Liver (tissue), 9 donors: ENCODE results near the gene THEM4. TPM values are rescaled to one million over a fixed set of nuclear protein-coding genes. Genes with fewer than 3 reads are reported as not detected.
A peak's percentile ranks its signal among the peaks of the same experiment; 100 is the strongest.

Experiments
- DNase-seq: peaks from one replicate; pipeline ENCODE4 v3.0.0-alpha.2; 2017; ENCODE audit warnings: low spot score
- H3K27ac ChIP-seq, 2 donors: one replicate each; pipeline ENCODE4 v1.7.0; 2013; ENCODE audit warnings: inconsistent platforms in 2 of 2, low read length in 2 of 2, control low read depth in 1 of 2, low read depth in 1 of 2, mild to moderate bottlenecking in 1 of 2
- H3K27me3 ChIP-seq, 4 donors: one replicate each; pipeline versions ENCODE4 v1.6.1 to v1.7.0; 2013; ENCODE audit warnings: low read length in 3 of 4, inconsistent platforms in 1 of 4, mild to moderate bottlenecking in 1 of 4, moderate library complexity in 1 of 4; ENCODE audit not compliant: control insufficient read depth in 4 of 4, insufficient read depth in 4 of 4
- H3K36me3 ChIP-seq, 4 donors: one replicate each; pipeline versions ENCODE4 v1.6.1 to v1.7.0; 2013; ENCODE audit warnings: low read length in 3 of 4, mild to moderate bottlenecking in 3 of 4, low read depth in 1 of 4, moderate library complexity in 1 of 4; ENCODE audit not compliant: control insufficient read depth in 4 of 4, insufficient read depth in 3 of 4
- H3K4me1 ChIP-seq, 4 donors: one replicate each; pipeline versions ENCODE4 v1.6.1 to v1.7.0; 2013; ENCODE audit warnings: low read length in 3 of 4, mild to moderate bottlenecking in 3 of 4, moderate library complexity in 1 of 4; ENCODE audit not compliant: control insufficient read depth in 4 of 4, insufficient read depth in 4 of 4
- H3K4me3 ChIP-seq, 3 donors: one replicate each; pipeline versions ENCODE4 v1.6.1 to v1.7.0; 2013; ENCODE audit warnings: low read length in 3 of 3, control low read depth in 1 of 3, low read depth in 1 of 3, mild to moderate bottlenecking in 1 of 3
- H3K9ac ChIP-seq, 2 donors: one replicate each; pipeline ENCODE4 v1.7.0; 2013; ENCODE audit warnings: low read length in 2 of 2, mild to moderate bottlenecking in 2 of 2, moderate library complexity in 2 of 2, control low read depth in 1 of 2, low read depth in 1 of 2
- H3K9me3 ChIP-seq, 4 donors: one replicate each; pipeline versions ENCODE4 v1.6.1 to v1.7.0; 2013; ENCODE audit warnings: low read length in 3 of 4; ENCODE audit not compliant: control insufficient read depth in 4 of 4
- EGR1 ChIP-seq, 2 donors: IDR thresholded peaks; 2 replicates each; pipeline ENCODE4 v1.6.1; 2016 to 2018; ENCODE audit warnings: antibody characterized with exemption in 2 of 2, low read depth in 2 of 2
- FOXA1 ChIP-seq: IDR thresholded peaks from 2 replicates; pipeline ENCODE4 v1.6.1; 2016; ENCODE audit warnings: antibody characterized with exemption
- GABPA ChIP-seq, 2 donors: IDR thresholded peaks in 1 of 2; conservative IDR thresholded peaks in 1 of 2; 2 replicates each; pipeline ENCODE4 v1.6.1; 2016; ENCODE audit warnings: antibody characterized with exemption in 2 of 2, mild to moderate bottlenecking in 1 of 2, moderate library complexity in 1 of 2
- HNF4A ChIP-seq, 2 donors: conservative IDR thresholded peaks; 2 replicates each; pipeline ENCODE4 v1.6.1; 2016; ENCODE audit warnings: antibody characterized with exemption in 2 of 2, mild to moderate bottlenecking in 2 of 2
- HNF4G ChIP-seq: IDR thresholded peaks from 2 replicates; pipeline ENCODE4 v1.6.1; 2016; ENCODE audit warnings: antibody characterized with exemption
- JUND ChIP-seq, 2 donors: IDR thresholded peaks; 2 replicates each; pipeline ENCODE4 v1.6.1; 2016; ENCODE audit warnings: antibody characterized with exemption in 2 of 2
- NR2F2 ChIP-seq: IDR thresholded peaks from 2 replicates; pipeline ENCODE4 v1.6.1; 2016; ENCODE audit warnings: antibody characterized with exemption
- RXRA ChIP-seq, 2 donors: IDR thresholded peaks; 2 replicates each; pipeline ENCODE4 v1.6.1; 2017 to 2018; ENCODE audit warnings: antibody characterized with exemption in 2 of 2, mild to moderate bottlenecking in 1 of 2
- SP1 ChIP-seq: IDR thresholded peaks from 2 replicates; pipeline ENCODE4 v1.6.1; 2018; ENCODE audit warnings: antibody characterized with exemption, mild to moderate bottlenecking
- TAF1 ChIP-seq: conservative IDR thresholded peaks from 2 replicates; pipeline ENCODE4 v1.6.1; 2016; ENCODE audit warnings: antibody characterized with exemption, mild to moderate bottlenecking
- YY1 ChIP-seq: IDR thresholded peaks from 2 replicates; pipeline ENCODE4 v1.6.1; 2016; ENCODE audit warnings: antibody characterized with exemption, mild to moderate bottlenecking
- WGBS: extraction: QIAGEN DNeasy Blood & Tissue Kit; methylation state at CpG from one replicate; pipeline ENCODE4 v1.1.7; 2013; 5-methylcytosine and 5-hydroxymethylcytosine counted together
- polyA plus RNA-seq, 2 donors: library from polyadenylated mRNA; stranded (reverse) in 1 of 2; unstranded in 1 of 2; fragments of 200-250 nt in 1 of 2; fragments of >200 nt in 1 of 2; fragmentation: Nextera tagmentation in 1 of 2; extraction: Ambion mirVana in 1 of 2; gene quantifications; one replicate each; pipeline versions ENCODE4 v1.2.1 to v1.2.3, GENCODE V29; 2013 to 2015
- total RNA-seq, 2 donors: library from RNA; depleted of rRNA; stranded (reverse); fragments of >200 nt; gene quantifications; one replicate each; pipeline ENCODE4 v1.2.3, GENCODE V29; 2014
- TF ChIP-seq, protein P1 (sequence below): fragments of 150-350 bp; IDR thresholded peaks from 2 replicates; pipeline ENCODE4 v1.5.1; 2017; ENCODE audit warnings: improper control_type of control experiment, low read depth, low read length; ENCODE audit not compliant: missing input control
- TF ChIP-seq, protein P2 (sequence below): IDR thresholded peaks from 2 replicates; pipeline ENCODE4 v1.6.1; 2016; ENCODE audit warnings: antibody characterized with exemption, mild to moderate bottlenecking
- TF ChIP-seq, protein P3 (sequence below): IDR thresholded peaks from 2 replicates; pipeline ENCODE4 v1.6.1; 2016; ENCODE audit warnings: antibody characterized with exemption
- TF ChIP-seq, protein P4 (sequence below): IDR thresholded peaks from 2 replicates; pipeline ENCODE4 v1.6.1; 2016; ENCODE audit warnings: antibody characterized with exemption
- TF ChIP-seq, protein P5 (sequence below): IDR thresholded peaks from 2 replicates; pipeline ENCODE4 v1.6.1; 2016; ENCODE audit warnings: antibody characterized with exemption
- donor health status: healthy.
- donor health status: healthy.
- donor health status: healthy.
- donor health status: healthy.
- donor health status: healthy.

THEM4 gene
- total and polyA plus RNA-seq, 4 donors, result 6.1 to 16.2 (median 9.8) TPM

DNA sequence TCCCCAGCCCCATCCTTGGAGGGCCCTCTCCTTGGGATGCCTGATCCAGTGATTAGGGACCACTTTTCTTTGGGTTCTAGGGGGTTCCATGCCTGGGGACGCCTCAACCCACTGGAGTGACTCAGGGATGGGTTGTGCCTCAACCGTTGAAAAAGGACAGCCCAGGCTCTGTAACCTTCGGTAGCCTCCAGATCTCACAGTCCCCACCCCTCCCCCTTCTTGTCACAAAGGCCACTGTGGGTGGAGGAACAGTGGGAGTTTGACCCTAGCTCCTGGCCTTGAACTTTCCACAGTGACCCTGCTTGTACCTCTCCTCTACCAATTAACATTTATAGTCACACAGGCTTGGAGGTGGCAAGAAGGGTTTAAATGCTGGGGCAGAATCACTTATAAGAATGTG, 75.1 kb downstream of the THEM4 start (continued):
- TF ChIP-seq, protein P1, sequence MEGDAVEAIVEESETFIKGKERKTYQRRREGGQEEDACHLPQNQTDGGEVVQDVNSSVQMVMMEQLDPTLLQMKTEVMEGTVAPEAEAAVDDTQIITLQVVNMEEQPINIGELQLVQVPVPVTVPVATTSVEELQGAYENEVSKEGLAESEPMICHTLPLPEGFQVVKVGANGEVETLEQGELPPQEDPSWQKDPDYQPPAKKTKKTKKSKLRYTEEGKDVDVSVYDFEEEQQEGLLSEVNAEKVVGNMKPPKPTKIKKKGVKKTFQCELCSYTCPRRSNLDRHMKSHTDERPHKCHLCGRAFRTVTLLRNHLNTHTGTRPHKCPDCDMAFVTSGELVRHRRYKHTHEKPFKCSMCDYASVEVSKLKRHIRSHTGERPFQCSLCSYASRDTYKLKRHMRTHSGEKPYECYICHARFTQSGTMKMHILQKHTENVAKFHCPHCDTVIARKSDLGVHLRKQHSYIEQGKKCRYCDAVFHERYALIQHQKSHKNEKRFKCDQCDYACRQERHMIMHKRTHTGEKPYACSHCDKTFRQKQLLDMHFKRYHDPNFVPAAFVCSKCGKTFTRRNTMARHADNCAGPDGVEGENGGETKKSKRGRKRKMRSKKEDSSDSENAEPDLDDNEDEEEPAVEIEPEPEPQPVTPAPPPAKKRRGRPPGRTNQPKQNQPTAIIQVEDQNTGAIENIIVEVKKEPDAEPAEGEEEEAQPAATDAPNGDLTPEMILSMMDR, result no peak
- TF ChIP-seq JUND (IDR thresholded peaks at IDR 0.05) (peak in 1 of 2 donors; percentile 33), FOXA1 (no peak)

DNA sequence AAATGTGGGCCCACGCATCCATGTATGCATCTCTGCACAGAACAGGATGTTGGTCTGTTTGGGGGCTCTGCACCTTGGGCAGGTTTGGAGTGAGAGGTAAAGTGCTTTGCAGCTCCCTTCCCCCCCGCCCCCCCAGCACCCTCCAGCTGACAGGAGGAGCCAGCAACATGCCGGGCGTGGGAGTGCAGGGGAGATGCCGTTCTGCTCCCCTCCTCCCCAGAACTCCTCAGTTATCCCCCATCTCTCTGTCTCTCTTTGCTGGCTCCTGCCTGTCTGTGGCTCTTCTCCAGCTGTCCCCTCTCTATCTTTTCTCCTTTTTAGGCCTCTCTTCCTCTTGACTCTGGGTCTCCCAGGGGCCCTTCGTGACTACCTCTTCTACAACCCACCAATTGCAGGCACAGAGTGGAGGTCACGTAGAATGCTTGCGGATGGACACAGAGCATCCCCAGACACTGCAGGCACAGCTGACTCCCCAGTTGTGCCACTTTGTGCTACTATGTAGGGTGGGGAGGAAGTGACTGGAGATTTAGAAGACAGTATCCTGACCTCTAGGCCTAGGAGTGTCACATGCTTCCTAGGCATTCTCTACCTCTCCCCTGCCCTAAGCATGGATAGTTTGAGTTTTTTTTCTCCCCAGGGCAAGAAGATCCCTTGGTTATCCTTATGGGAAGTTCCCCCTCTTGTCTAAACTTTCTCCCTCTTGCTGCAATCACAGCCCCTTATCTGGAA, 76.0 kb downstream of the THEM4 start:
- H3K4me3 ChIP-seq, result peak overlapping the region in 2 of 3 donors; percentile 27 to 65
- 42% methylated on average over 8 of the region's 8 CpGs for WGBS
- no peak for TF ChIP-seq TAF1
- TF ChIP-seq, protein P2, sequence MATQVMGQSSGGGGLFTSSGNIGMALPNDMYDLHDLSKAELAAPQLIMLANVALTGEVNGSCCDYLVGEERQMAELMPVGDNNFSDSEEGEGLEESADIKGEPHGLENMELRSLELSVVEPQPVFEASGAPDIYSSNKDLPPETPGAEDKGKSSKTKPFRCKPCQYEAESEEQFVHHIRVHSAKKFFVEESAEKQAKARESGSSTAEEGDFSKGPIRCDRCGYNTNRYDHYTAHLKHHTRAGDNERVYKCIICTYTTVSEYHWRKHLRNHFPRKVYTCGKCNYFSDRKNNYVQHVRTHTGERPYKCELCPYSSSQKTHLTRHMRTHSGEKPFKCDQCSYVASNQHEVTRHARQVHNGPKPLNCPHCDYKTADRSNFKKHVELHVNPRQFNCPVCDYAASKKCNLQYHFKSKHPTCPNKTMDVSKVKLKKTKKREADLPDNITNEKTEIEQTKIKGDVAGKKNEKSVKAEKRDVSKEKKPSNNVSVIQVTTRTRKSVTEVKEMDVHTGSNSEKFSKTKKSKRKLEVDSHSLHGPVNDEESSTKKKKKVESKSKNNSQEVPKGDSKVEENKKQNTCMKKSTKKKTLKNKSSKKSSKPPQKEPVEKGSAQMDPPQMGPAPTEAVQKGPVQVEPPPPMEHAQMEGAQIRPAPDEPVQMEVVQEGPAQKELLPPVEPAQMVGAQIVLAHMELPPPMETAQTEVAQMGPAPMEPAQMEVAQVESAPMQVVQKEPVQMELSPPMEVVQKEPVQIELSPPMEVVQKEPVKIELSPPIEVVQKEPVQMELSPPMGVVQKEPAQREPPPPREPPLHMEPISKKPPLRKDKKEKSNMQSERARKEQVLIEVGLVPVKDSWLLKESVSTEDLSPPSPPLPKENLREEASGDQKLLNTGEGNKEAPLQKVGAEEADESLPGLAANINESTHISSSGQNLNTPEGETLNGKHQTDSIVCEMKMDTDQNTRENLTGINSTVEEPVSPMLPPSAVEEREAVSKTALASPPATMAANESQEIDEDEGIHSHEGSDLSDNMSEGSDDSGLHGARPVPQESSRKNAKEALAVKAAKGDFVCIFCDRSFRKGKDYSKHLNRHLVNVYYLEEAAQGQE, result no peak
- no peak for TF ChIP-seq RXRA (IDR thresholded peaks at IDR 0.05)
- TF ChIP-seq YY1, result no peak
- no peak for TF ChIP-seq FOXA1
- DNase-seq, result no peak
- H3K27me3 ChIP-seq, result no peaks in the 10 kb centered on the region
- peaks cover 0 to 2% (median under 1%) of the 10 kb centered on the region in 4 donors for H3K36me3 ChIP-seq
- H3K4me1 ChIP-seq, result peaks cover 34 to 81% (median 69%) of the 10 kb centered on the region in 4 donors
- H3K27ac ChIP-seq, result peak overlapping the region; percentile 81 to 94
- H3K9ac ChIP-seq, result peak overlapping the region in 1 of 2 donors; percentile 36
- H3K9me3 ChIP-seq, result no peaks in the 10 kb centered on the region

DNA sequence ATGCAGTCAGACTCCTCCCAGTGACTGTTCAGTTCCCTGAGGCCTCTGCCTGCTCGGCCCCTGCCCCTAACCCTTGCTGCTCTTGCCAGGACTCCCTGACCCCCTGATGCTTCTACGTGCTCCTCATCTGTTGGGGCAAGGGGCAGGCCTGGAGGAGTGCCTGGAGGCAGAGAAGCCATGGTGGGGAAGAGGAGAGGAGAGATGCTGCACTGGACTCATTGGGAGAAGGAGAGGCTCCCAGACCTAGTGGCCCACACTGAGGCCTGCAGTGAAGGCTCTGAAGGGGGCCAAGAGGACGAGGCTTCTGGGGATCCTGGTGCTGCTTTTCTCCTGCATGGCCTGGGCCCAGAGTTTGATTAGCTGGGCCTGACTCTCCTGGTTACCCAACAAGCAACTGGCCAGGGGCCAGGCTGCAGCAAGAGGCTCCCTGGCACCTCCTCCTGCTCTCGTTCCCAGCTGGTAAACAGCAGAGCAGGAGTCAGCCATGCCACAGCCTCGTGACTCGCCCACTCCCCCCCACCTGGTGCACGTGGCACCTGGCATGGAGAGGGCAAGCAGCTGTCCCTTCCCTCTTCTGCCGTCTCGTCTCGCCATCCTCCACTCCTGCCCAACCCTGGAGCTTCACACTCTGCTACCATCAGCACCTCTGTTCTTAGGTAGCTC, 76.9 kb downstream of the THEM4 start:
- Histone ChIP-seq H3K9me3 (no peaks in the 10 kb centered on the region), H3K36me3 (peaks cover 0 to 7% (median 4%) of the 10 kb centered on the region in 4 donors), H3K27ac (peak overlapping the region; percentile 94), H3K4me3 (peak overlapping the region; percentile 46 to 90 (median 70)), H3K9ac (peak overlapping the region in 1 of 2 donors; percentile 71), H3K4me1 (peaks cover 29 to 84% (median 75%) of the 10 kb centered on the region in 4 donors), H3K27me3 (no peaks in the 10 kb centered on the region)
- 26% methylated on average over 10 of the region's 10 CpGs for WGBS
- DNase-seq, result no peak
- peak; percentile 49 to 83 for TF ChIP-seq EGR1 (IDR thresholded peaks at IDR 0.05; ENCODE audit: low read depth in 2 of 2)
- TF ChIP-seq HNF4G, result no peak
- peak; percentile 67 to 84 for TF ChIP-seq HNF4A (conservative IDR thresholded peaks at IDR 0.05)
- TF ChIP-seq SP1, result peak; percentile 78
- TF ChIP-seq, protein P3, sequence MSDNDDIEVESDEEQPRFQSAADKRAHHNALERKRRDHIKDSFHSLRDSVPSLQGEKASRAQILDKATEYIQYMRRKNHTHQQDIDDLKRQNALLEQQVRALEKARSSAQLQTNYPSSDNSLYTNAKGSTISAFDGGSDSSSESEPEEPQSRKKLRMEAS, result peak; percentile 99
- TF ChIP-seq GABPA (IDR thresholded peaks at IDR 0.05 in 1 of 2, conservative IDR thresholded peaks at IDR 0.05 in 1 of 2), result no peak
- TF ChIP-seq, protein P4, sequence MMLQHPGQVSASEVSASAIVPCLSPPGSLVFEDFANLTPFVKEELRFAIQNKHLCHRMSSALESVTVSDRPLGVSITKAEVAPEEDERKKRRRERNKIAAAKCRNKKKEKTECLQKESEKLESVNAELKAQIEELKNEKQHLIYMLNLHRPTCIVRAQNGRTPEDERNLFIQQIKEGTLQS, result peak; percentile 56
- TF ChIP-seq RXRA (IDR thresholded peaks at IDR 0.05), result peak; percentile 82 to 85
- TF ChIP-seq YY1, result peak; percentile 40
- TF ChIP-seq, protein P1, result no peak
- TF ChIP-seq, protein P5, sequence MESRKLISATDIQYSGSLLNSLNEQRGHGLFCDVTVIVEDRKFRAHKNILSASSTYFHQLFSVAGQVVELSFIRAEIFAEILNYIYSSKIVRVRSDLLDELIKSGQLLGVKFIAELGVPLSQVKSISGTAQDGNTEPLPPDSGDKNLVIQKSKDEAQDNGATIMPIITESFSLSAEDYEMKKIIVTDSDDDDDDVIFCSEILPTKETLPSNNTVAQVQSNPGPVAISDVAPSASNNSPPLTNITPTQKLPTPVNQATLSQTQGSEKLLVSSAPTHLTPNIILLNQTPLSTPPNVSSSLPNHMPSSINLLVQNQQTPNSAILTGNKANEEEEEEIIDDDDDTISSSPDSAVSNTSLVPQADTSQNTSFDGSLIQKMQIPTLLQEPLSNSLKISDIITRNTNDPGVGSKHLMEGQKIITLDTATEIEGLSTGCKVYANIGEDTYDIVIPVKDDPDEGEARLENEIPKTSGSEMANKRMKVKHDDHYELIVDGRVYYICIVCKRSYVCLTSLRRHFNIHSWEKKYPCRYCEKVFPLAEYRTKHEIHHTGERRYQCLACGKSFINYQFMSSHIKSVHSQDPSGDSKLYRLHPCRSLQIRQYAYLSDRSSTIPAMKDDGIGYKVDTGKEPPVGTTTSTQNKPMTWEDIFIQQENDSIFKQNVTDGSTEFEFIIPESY, result no peak
- no peak for TF ChIP-seq NR2F2
- peak in 1 of 2 donors; percentile 55 for TF ChIP-seq JUND (IDR thresholded peaks at IDR 0.05)
- no peak for TF ChIP-seq TAF1
